Upper lobe of left lung (tissue), 6 donors: ENCODE data around the gene MYO9A. TPM values are rescaled to one million over a fixed set of nuclear protein-coding genes. Genes with fewer than 3 reads are reported as not detected.
"Not testable (repeated sequence)": the region's sequence is repeated elsewhere in the genome, so short reads cannot be mapped to it uniquely, and the experiment has no call there.

ENCODE experiments used
- ATAC-seq, 2 donors: fragments of 200-7000 bp; cut with Tn5 transposase; one replicate each; pipeline ENCODE4 v1.9.1; 2022; ENCODE audit warnings: mild to moderate bottlenecking in 2 of 2, moderate library complexity in 2 of 2; ENCODE audit not compliant: low FRiP score in 2 of 2
- DNase-seq, 2 donors: peaks; one replicate each; pipeline ENCODE4 v3.0.0-alpha.2; 2019 to 2020
- H3K27ac ChIP-seq, 4 donors: fragments of 200-600 bp; sonication (generic); one replicate each; pipeline ENCODE4 v1.5.1; 2016 to 2019
- H3K27me3 ChIP-seq, 4 donors: fragments of 200-600 bp; sonication (generic); one replicate each; pipeline ENCODE4 v1.5.1; 2017 to 2019
- H3K36me3 ChIP-seq, 4 donors: fragments of 200-600 bp; sonication (generic); one replicate each; pipeline ENCODE4 v1.5.1; 2016 to 2019
- H3K4me1 ChIP-seq, 4 donors: fragments of 200-600 bp; sonication (generic); one replicate each; pipeline ENCODE4 v1.5.1; 2018 to 2019
- H3K4me3 ChIP-seq, 4 donors: fragments of 200-600 bp; sonication (generic); one replicate each; pipeline ENCODE4 v1.5.1; 2017 to 2019; ENCODE audit warnings: mild to moderate bottlenecking in 2 of 4, moderate library complexity in 1 of 4
- H3K9me3 ChIP-seq, 4 donors: fragments of 200-600 bp; sonication (generic); one replicate each; pipeline ENCODE4 v1.5.1; 2018 to 2019
- EP300 ChIP-seq, 4 donors: sonication (generic); formaldehyde crosslinking; IDR thresholded peaks; one replicate each; pipeline ENCODE4 v1.5.1; 2017; ENCODE audit warnings: antibody characterized with exemption in 4 of 4, control low read depth in 2 of 4
- POLR2A ChIP-seq, 4 donors: fragments of 450-650 bp; IDR thresholded peaks; one replicate each; pipeline ENCODE4 v1.5.1; 2016 to 2017; ENCODE audit warnings: antibody characterized with exemption in 4 of 4, mild to moderate bottlenecking in 2 of 4
- POLR2AphosphoS5 ChIP-seq, 2 donors: sonication (generic); formaldehyde crosslinking; IDR thresholded peaks; one replicate each; pipeline ENCODE4 v1.5.1; 2017; ENCODE audit warnings: antibody characterized with exemption in 2 of 2
- WGBS, 2 donors: methylation state at CpG; one replicate each; pipeline ENCODE4 v1.1.5; 2017 to 2018; 5-methylcytosine and 5-hydroxymethylcytosine counted together
- total RNA-seq, 6 donors: library from RNA; depleted of rRNA in 4 of 6; stranded (reverse); fragments of >200 nt in 4 of 6; gene quantifications; one replicate each; pipeline versions ENCODE4 v1.1.0 to v1.2.1, GENCODE V29; 2016 to 2021
- TF ChIP-seq, protein P1 (sequence below), 6 experiments: fragments of 450-650 bp in 4 of 6; fragments of 200-600 bp in 2 of 6; sonication (generic) in 2 of 6; IDR thresholded peaks; one replicate each; pipeline ENCODE4 v1.5.1; 2016 to 2019; ENCODE audit warnings: antibody characterized with exemption in 6 of 6
- donor health status: DM: no; HTN: no; CAD: no; lungs with moderate emphysema.
- donor health status: DM: no; HTN: yes; CAD: no; lungs with severe emphysema.

Gene MYO9A
- total RNA-seq, 6 donors from 2014 or later: 53.2 to 143 (median 76.5) TPM

DNA sequence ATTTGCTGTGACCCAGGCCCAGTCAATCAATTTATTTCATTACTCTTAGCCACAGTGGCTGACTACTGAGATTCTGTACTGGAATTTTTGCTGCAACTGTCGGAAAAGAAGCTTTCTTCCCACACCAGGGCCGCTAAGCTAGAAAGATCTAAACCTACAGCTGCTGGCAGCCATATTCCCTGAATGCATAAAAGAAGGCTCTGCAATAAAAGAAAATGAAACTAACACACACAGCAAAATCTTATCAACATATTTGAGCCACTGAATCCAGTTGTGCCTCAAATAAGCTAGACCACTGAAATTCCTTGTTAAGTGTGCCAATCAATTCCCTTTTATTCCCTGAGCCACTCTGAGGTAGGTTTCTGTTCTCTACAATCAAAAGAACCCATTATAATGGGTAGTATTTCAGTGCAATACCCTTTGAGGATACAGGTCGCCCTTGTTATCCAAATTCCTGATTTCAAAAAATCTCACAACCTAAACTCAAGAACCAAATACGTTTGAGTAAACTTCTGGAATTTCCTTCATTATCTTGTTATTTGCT lies 60.3 kb downstream of the MYO9A start:
- ATAC-seq (no peak), DNase-seq (no peak)
- Histone ChIP-seq H3K4me3 (peak overlapping the region in 1 of 4 donors; percentile 1), H3K36me3 (no peaks in the 10 kb centered on the region), H3K27me3 (no peaks in the 10 kb centered on the region), H3K9me3 (no peaks in the 10 kb centered on the region), H3K27ac (no peak overlapping the region), H3K4me1 (peaks cover 0 to 18% (median 5%) of the 10 kb centered on the region in 4 donors)
- TF ChIP-seq POLR2AphosphoS5 (IDR thresholded peaks at IDR 0.05): no peak
- TF ChIP-seq EP300 (IDR thresholded peaks at IDR 0.05): no peak
- TF ChIP-seq, protein P1, sequence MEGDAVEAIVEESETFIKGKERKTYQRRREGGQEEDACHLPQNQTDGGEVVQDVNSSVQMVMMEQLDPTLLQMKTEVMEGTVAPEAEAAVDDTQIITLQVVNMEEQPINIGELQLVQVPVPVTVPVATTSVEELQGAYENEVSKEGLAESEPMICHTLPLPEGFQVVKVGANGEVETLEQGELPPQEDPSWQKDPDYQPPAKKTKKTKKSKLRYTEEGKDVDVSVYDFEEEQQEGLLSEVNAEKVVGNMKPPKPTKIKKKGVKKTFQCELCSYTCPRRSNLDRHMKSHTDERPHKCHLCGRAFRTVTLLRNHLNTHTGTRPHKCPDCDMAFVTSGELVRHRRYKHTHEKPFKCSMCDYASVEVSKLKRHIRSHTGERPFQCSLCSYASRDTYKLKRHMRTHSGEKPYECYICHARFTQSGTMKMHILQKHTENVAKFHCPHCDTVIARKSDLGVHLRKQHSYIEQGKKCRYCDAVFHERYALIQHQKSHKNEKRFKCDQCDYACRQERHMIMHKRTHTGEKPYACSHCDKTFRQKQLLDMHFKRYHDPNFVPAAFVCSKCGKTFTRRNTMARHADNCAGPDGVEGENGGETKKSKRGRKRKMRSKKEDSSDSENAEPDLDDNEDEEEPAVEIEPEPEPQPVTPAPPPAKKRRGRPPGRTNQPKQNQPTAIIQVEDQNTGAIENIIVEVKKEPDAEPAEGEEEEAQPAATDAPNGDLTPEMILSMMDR (IDR thresholded peaks at IDR 0.05): no peak
- no peak for TF ChIP-seq POLR2A (IDR thresholded peaks at IDR 0.05)
- 67 to 73% methylated on average over 4 of the region's 4 CpGs for WGBS, 2 donors

DNA sequence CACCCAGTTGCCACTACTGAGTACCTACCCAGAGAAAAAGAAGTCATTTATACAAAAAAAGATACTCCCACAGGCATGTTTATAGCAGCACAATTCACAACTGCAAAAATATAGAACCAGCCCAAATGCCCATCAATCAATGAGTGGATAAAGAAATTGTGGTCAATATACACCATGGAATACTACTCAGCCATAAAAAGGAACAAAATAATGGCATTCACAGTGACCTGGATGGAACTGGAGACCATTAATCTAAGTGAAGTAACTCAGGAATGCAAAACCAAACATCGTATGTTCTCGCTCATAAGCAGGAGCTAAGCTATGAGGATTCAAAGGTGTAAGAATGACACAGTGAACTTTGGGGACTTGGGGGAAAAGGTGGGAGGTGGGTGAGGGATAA lies 61.7 kb downstream of the MYO9A start:
- 91 to 98% methylated on average over 2 of the region's 2 CpGs for WGBS, 2 donors
- not testable (repeated sequence) for DNase-seq, H3K27ac ChIP-seq, ATAC-seq, H3K36me3 ChIP-seq, H3K27me3 ChIP-seq, H3K4me3 ChIP-seq, H3K9me3 ChIP-seq
- H3K4me1 ChIP-seq: peaks cover 0 to 14% (median 6%) of the 10 kb centered on the region in 4 donors

DNA sequence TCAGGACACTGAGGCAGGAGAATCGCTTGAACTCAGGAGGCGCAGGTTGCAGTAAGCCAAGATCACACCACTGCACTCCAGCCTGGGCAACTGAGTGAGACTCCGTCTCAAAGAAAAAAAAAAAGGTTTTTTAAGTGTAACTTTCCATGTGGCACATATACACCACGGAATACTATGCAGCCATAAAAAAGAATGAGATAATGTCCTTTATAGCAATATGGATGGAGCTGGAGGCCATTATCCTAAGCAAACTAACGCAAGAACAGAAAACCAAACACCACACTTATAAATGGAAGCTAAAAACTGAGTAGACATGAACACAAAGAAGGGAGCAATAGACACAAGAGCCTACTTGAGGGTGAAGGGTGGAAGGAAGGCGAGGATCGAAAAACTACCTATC lies 64.7 kb downstream of the MYO9A start:
- not testable (repeated sequence) for H3K4me3 ChIP-seq, ATAC-seq, H3K9me3 ChIP-seq, H3K36me3 ChIP-seq, H3K27me3 ChIP-seq, DNase-seq, H3K4me1 ChIP-seq, H3K27ac ChIP-seq
- WGBS, 2 donors: 96 to 98% methylated on average over 7 of the region's 7 CpGs

DNA sequence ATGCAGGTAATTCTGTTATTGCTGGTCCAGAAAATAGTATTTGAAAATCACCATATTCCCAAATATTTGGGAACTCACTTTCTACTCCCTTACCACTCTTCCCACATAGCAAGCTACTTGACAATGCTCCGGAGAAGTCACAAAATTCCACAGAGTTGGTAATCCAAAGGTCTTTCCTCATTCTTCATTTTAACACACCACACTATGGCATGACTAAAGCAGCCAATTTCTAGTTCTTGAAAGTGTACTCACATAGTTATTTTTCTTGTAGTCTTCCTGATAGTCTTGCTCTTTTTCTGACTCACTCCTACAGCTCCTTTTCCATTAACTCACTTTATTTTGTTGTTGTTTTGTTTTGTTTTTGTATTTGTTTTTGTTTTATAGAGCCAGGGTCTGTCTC lies 67.2 kb downstream of the MYO9A start:
- peaks cover 0 to 6% (median 0%) of the 10 kb centered on the region in 4 donors for H3K4me1 ChIP-seq
- no peak for ATAC-seq
- no peak for DNase-seq
- H3K4me3 ChIP-seq: no peak overlapping the region
- no peak overlapping the region for H3K27ac ChIP-seq
- no peaks in the 10 kb centered on the region for H3K9me3 ChIP-seq
- peaks cover 0 to 7% (median under 1%) of the 10 kb centered on the region in 4 donors for H3K36me3 ChIP-seq
- WGBS, 2 donors: 67 to 72% methylated on average over 1 of the region's 1 CpG
- no peaks in the 10 kb centered on the region for H3K27me3 ChIP-seq
- TF ChIP-seq, protein P1 (IDR thresholded peaks at IDR 0.05): no peak

DNA sequence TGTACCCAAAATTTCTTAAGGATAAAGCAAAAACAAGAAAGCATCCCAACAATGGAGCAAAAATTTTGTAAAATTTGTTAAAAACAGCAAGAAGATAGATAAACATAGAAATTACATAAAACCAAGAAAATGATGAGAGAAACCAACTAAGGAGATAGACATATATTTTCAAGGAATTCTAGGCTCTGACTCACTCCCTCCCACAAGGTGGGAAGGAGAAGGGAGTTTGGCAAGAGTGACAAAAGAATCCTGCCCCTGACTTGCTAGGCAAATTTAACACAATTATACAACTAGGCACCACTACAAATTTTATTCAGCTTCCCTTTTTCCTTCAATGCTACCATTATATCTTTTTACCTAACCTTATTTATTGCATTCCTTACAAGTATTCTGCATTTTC lies 70.9 kb downstream of the MYO9A start:
- Histone ChIP-seq H3K27me3 (no peaks in the 10 kb centered on the region), H3K36me3 (peaks cover 0 to 15% (median 1%) of the 10 kb centered on the region in 4 donors), H3K9me3 (no peaks in the 10 kb centered on the region), H3K4me3 (no peak overlapping the region), H3K4me1 (peaks cover 0 to 6% (median 0%) of the 10 kb centered on the region in 4 donors), H3K27ac (no peak overlapping the region)
- DNase-seq (no peak), ATAC-seq (no peak)
- TF ChIP-seq EP300 (IDR thresholded peaks at IDR 0.05) (no peak), POLR2A (IDR thresholded peaks at IDR 0.05) (no peak), POLR2AphosphoS5 (IDR thresholded peaks at IDR 0.05) (no peak)
- TF ChIP-seq, protein P1 (IDR thresholded peaks at IDR 0.05): no peak

DNA sequence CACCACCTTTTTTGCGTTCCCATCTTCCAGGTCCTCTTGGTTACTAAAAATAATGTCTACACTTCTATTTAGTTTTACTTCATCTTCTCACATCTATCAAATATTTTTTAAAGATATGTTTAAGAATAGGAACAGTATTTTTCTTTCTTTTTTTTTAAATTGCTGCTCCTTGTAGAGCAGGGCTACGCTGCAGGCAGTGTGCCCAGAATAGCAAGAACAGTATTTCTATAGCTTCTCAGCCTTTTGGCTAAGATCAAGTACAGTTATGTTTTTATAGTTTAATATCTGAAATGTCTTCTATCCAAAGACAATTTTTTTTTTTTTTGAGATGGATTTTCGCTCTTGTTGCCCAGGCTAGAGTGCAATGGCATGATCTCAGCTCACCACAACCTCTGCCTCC lies 73.0 kb downstream of the MYO9A start:
- Histone ChIP-seq H3K4me1 (no peaks in the 10 kb centered on the region), H3K4me3 (no peak overlapping the region), H3K9me3 (no peaks in the 10 kb centered on the region), H3K27me3 (no peaks in the 10 kb centered on the region), H3K36me3 (peaks cover 0 to 27% (median 3%) of the 10 kb centered on the region in 4 donors), H3K27ac (no peak overlapping the region)
- TF ChIP-seq POLR2AphosphoS5 (IDR thresholded peaks at IDR 0.05) (no peak), EP300 (IDR thresholded peaks at IDR 0.05) (no peak), POLR2A (IDR thresholded peaks at IDR 0.05) (no peak)
- TF ChIP-seq, protein P1 (IDR thresholded peaks at IDR 0.05): no peak
- ATAC-seq: no peak
- no peak for DNase-seq
- 89 to 96% methylated on average over 3 of the region's 3 CpGs for WGBS, 2 donors
